Measurements from ENCODE around the gene HUWE1.

HUWE1 gene

DNA sequence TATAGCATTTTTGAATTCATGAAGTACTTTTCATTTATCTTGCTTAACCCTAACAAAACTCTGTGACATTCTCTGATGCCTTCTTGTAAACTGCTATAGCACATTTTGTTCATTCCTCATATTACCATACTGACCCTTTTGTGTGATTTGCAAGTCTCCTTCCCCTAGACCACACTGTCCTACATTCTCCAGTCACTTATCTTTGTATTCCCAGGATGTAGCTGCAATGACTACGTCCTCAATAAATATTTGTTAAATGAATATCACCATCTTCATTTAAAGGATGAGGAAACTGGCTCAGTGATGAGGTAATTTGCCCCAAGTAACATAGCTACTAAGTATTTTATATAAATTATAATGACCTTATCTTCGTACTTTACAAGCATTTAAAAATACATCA is 11.9 kb downstream of the HUWE1 start:
- Histone ChIP-seq H4K91ac (ENCODE audit: low read length) (no peak overlapping the region), H3K79me1 (replicated peaks; ENCODE audit: low read length, poor library complexity, severe bottlenecking) (no peaks in the 10 kb centered on the region), H3K9ac (ENCODE audit: low read length) (no peak overlapping the region), H2BK12ac (ENCODE audit: low read length in 2 of 2) (no peak overlapping the region), H3K18ac (ENCODE audit: low read depth in 1 of 2, low read length in 2 of 2) (no peak overlapping the region), H2BK5ac (ENCODE audit: low read depth, low read length, poor library complexity, severe bottlenecking) (no peak overlapping the region), H3K23ac (ENCODE audit: low read length in 2 of 2) (no peak overlapping the region), H3K27me3 (ENCODE audit: control insufficient read depth in 1 of 2, insufficient read depth in 1 of 2, low read length in 2 of 2) (no peaks in the 10 kb centered on the region), H4K8ac (ENCODE audit: low read length) (no peak overlapping the region), H3K4ac (ENCODE audit: low read depth in 1 of 2, low read length in 2 of 2) (no peak overlapping the region), H3K9me3 (ENCODE audit: control insufficient read depth, low read length) (no peaks in the 10 kb centered on the region), H3K14ac (ENCODE audit: low read length in 2 of 2) (no peak overlapping the region), H2BK120ac (ENCODE audit: low read depth, low read length) (no peak overlapping the region), H3K4me2 (ENCODE audit: low read length, poor library complexity, severe bottlenecking) (no peak overlapping the region), H2AK5ac (ENCODE audit: low read length, severe bottlenecking) (no peak overlapping the region), H3K27ac (ENCODE audit: low read length, poor library complexity, severe bottlenecking) (no peak overlapping the region), H3K4me3 (ENCODE audit: insufficient read depth in 1 of 2, low read depth in 1 of 2, low read length in 2 of 2) (no peak overlapping the region), H3K36me3 (ENCODE audit: control insufficient read depth in 1 of 2, insufficient read depth in 2 of 2, low read depth in 1 of 2, low read length in 2 of 2) (peaks cover 0 to 79% of the 10 kb centered on the region in 2 experiments), H2BK15ac (ENCODE audit: low read depth, poor library complexity, severe bottlenecking) (no peak overlapping the region), H3K4me1 (ENCODE audit: control insufficient read depth, insufficient read depth, low read depth, low read length) (no peaks in the 10 kb centered on the region), H2AFZ (ENCODE audit: low read depth, low read length) (no peak overlapping the region)
- no peak for DNase-seq
- WGBS, result no CpG with 5 or more reads among the region's 2 CpGs

DNA sequence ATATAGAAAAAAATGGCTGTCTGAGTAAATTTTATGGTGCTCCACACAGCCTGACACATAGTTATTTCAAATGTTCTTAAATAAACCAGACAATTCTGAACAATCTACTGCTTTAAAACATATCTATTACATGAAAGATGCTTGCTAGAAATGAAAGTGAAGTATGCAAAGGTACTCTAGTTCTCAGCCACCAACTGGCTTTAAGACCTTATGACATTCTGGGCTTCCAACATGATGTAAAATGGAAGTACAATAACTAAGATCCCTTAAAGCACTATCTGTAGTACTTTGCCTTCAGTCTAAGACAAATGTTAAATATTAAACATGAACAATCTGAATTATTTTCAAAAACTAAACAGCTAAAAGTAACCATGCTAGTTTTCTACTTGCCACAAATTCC is 17.3 kb downstream of the HUWE1 start:
- Histone ChIP-seq H3K9ac (ENCODE audit: low read length) (no peak overlapping the region), H2BK12ac (ENCODE audit: low read length in 2 of 2) (no peak overlapping the region), H2AK5ac (ENCODE audit: low read length, severe bottlenecking) (no peak overlapping the region), H2BK120ac (ENCODE audit: low read depth, low read length) (no peak overlapping the region), H3K4me3 (ENCODE audit: insufficient read depth in 1 of 2, low read depth in 1 of 2, low read length in 2 of 2) (no peak overlapping the region), H3K79me1 (replicated peaks; ENCODE audit: low read length, poor library complexity, severe bottlenecking) (no peaks in the 10 kb centered on the region), H3K36me3 (ENCODE audit: control insufficient read depth in 1 of 2, insufficient read depth in 2 of 2, low read depth in 1 of 2, low read length in 2 of 2) (peaks cover 3 to 66% of the 10 kb centered on the region in 2 experiments), H4K91ac (ENCODE audit: low read length) (no peak overlapping the region), H3K14ac (ENCODE audit: low read length in 2 of 2) (no peak overlapping the region), H3K4me2 (ENCODE audit: low read length, poor library complexity, severe bottlenecking) (no peak overlapping the region), H4K8ac (ENCODE audit: low read length) (no peak overlapping the region), H3K27me3 (ENCODE audit: control insufficient read depth in 1 of 2, insufficient read depth in 1 of 2, low read length in 2 of 2) (no peaks in the 10 kb centered on the region), H3K27ac (ENCODE audit: low read length, poor library complexity, severe bottlenecking) (no peak overlapping the region), H3K4ac (ENCODE audit: low read depth in 1 of 2, low read length in 2 of 2) (no peak overlapping the region), H2BK5ac (ENCODE audit: low read depth, low read length, poor library complexity, severe bottlenecking) (no peak overlapping the region), H3K23ac (ENCODE audit: low read length in 2 of 2) (no peak overlapping the region), H2AFZ (ENCODE audit: low read depth, low read length) (no peak overlapping the region), H3K9me3 (ENCODE audit: control insufficient read depth, low read length) (no peaks in the 10 kb centered on the region), H3K4me1 (ENCODE audit: control insufficient read depth, insufficient read depth, low read depth, low read length) (no peaks in the 10 kb centered on the region), H2BK15ac (ENCODE audit: low read depth, poor library complexity, severe bottlenecking) (no peak overlapping the region), H3K18ac (ENCODE audit: low read depth in 1 of 2, low read length in 2 of 2) (no peak overlapping the region)
- DNase-seq, result no peak

DNA sequence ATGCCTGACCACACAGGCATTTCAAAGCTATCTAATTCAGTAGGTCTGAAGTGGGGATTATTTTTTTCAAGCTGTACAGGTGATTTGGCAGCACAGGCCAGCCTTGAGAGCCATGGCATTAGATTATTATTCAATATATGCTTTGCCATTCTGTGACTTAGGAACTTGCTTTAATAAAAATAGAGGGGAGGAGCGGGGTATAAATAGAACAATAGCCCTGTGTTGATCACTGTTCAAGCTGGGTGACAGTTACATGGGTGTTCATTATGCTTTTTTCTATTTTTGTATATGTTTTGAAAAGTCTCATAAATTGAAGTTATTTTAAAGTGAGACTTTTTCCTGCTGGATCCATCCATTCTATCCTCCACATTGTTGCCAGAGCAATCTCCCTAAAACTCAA is 20.3 kb downstream of the HUWE1 start:
- H2BK15ac ChIP-seq (ENCODE audit: low read depth, poor library complexity, severe bottlenecking), result no peak overlapping the region
- H3K9ac ChIP-seq (ENCODE audit: low read length), result no peak overlapping the region
- H3K14ac ChIP-seq (ENCODE audit: low read length in 2 of 2), result no peak overlapping the region
- DNase-seq, result no peak
- H3K4me3 ChIP-seq (ENCODE audit: insufficient read depth in 1 of 2, low read depth in 1 of 2, low read length in 2 of 2), result no peak overlapping the region
- no peak overlapping the region for H2AK5ac ChIP-seq (ENCODE audit: low read length, severe bottlenecking)
- no peak overlapping the region for H4K8ac ChIP-seq (ENCODE audit: low read length)
- no peaks in the 10 kb centered on the region for H3K9me3 ChIP-seq (ENCODE audit: control insufficient read depth, low read length)
- no peak overlapping the region for H4K91ac ChIP-seq (ENCODE audit: low read length)
- H3K23ac ChIP-seq (ENCODE audit: low read length in 2 of 2), result no peak overlapping the region
- H2AFZ ChIP-seq (ENCODE audit: low read depth, low read length), result no peak overlapping the region
- no peaks in the 10 kb centered on the region for H3K27me3 ChIP-seq (ENCODE audit: control insufficient read depth in 1 of 2, insufficient read depth in 1 of 2, low read length in 2 of 2)
- no peak overlapping the region for H2BK12ac ChIP-seq (ENCODE audit: low read length in 2 of 2)
- no peak overlapping the region for H3K4me2 ChIP-seq (ENCODE audit: low read length, poor library complexity, severe bottlenecking)
- H3K79me1 ChIP-seq (replicated peaks; ENCODE audit: low read length, poor library complexity, severe bottlenecking), result no peaks in the 10 kb centered on the region
- peak overlapping the region; percentile 32 for H3K27ac ChIP-seq (ENCODE audit: low read length, poor library complexity, severe bottlenecking)
- H2BK120ac ChIP-seq (ENCODE audit: low read depth, low read length), result no peak overlapping the region
- no CpG with 5 or more reads among the region's 1 CpG for WGBS
- no peak overlapping the region for H3K4ac ChIP-seq (ENCODE audit: low read depth in 1 of 2, low read length in 2 of 2)
- no peak overlapping the region for H2BK5ac ChIP-seq (ENCODE audit: low read depth, low read length, poor library complexity, severe bottlenecking)
- no peaks in the 10 kb centered on the region for H3K4me1 ChIP-seq (ENCODE audit: control insufficient read depth, insufficient read depth, low read depth, low read length)
- peaks cover 3 to 55% of the 10 kb centered on the region in 2 experiments for H3K36me3 ChIP-seq (ENCODE audit: control insufficient read depth in 1 of 2, insufficient read depth in 2 of 2, low read depth in 1 of 2, low read length in 2 of 2)
- no peak overlapping the region for H3K18ac ChIP-seq (ENCODE audit: low read depth in 1 of 2, low read length in 2 of 2)

DNA sequence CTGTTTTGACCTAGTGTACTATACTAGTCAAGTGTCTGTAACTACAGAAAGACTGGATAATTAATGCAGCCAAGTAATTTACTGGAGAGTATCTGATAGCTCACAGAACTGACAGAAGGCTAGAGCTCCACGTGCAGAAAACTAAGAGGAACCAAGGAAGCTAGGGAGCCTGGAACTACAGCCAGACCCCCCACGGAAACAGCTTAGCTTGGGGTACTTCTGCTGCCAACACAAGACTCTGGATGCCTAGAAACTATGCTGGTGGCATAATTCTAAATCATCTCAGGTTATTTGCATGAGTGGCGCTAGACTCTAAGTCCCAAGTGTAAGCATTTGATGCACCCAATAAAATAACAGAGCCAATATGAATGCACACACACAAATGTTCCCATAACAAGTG is 26.5 kb downstream of the HUWE1 start:
- 95% methylated on average over 3 of the region's 3 CpGs for WGBS
- Histone ChIP-seq H3K4me3 (ENCODE audit: insufficient read depth in 1 of 2, low read depth in 1 of 2, low read length in 2 of 2) (no peak overlapping the region), H4K91ac (ENCODE audit: low read length) (no peak overlapping the region), H3K36me3 (ENCODE audit: control insufficient read depth in 1 of 2, insufficient read depth in 2 of 2, low read depth in 1 of 2, low read length in 2 of 2) (peaks cover 0 to 31% of the 10 kb centered on the region in 2 experiments), H2BK15ac (ENCODE audit: low read depth, poor library complexity, severe bottlenecking) (no peak overlapping the region), H3K9me3 (ENCODE audit: control insufficient read depth, low read length) (no peaks in the 10 kb centered on the region), H2BK12ac (ENCODE audit: low read length in 2 of 2) (no peak overlapping the region), H3K27ac (ENCODE audit: low read length, poor library complexity, severe bottlenecking) (no peak overlapping the region), H3K4me1 (ENCODE audit: control insufficient read depth, insufficient read depth, low read depth, low read length) (no peaks in the 10 kb centered on the region), H2AK5ac (ENCODE audit: low read length, severe bottlenecking) (no peak overlapping the region), H2BK5ac (ENCODE audit: low read depth, low read length, poor library complexity, severe bottlenecking) (no peak overlapping the region), H3K4ac (ENCODE audit: low read depth in 1 of 2, low read length in 2 of 2) (no peak overlapping the region), H2BK120ac (ENCODE audit: low read depth, low read length) (no peak overlapping the region), H3K4me2 (ENCODE audit: low read length, poor library complexity, severe bottlenecking) (no peak overlapping the region), H2AFZ (ENCODE audit: low read depth, low read length) (no peak overlapping the region), H4K8ac (ENCODE audit: low read length) (no peak overlapping the region), H3K9ac (ENCODE audit: low read length) (no peak overlapping the region), H3K14ac (ENCODE audit: low read length in 2 of 2) (no peak overlapping the region), H3K27me3 (ENCODE audit: control insufficient read depth in 1 of 2, insufficient read depth in 1 of 2, low read length in 2 of 2) (no peaks in the 10 kb centered on the region), H3K23ac (ENCODE audit: low read length in 2 of 2) (no peak overlapping the region), H3K79me1 (replicated peaks; ENCODE audit: low read length, poor library complexity, severe bottlenecking) (no peaks in the 10 kb centered on the region), H3K18ac (ENCODE audit: low read depth in 1 of 2, low read length in 2 of 2) (no peak overlapping the region)
- no peak for DNase-seq
